NK-92 (cell line): ENCODE measurements around the gene IFI44L.

ENCODE experiments used
- DNase-seq: peaks from one replicate; lab custom pipeline; 2025; ENCODE audit not compliant: unreplicated experiment; lab: John Stamatoyannopoulos, UW

The IFI44L gene

GRCh38 chr1:78687315-78687714, 67.1 kb downstream of the IFI44L start:
- DNase-seq = no peak

GRCh38 chr1:78687914-78688313, 67.7 kb downstream of the IFI44L start:
- no peak for DNase-seq

- no peak for DNase-seq
Measured at GRCh38 chr1:78688697-78689096, 68.4 kb downstream of the IFI44L start.

- no peak for DNase-seq
Measured at GRCh38 chr1:78690516-78690915, 70.3 kb downstream of the IFI44L start.

GRCh38 chr1:78691995-78692747, 71.9 kb downstream of the IFI44L start:
- no peak for DNase-seq
